K562 (cell line): ENCODE results near the gene IFT81. TPM values are rescaled to one million over a fixed set of nuclear protein-coding genes. Genes with fewer than 3 reads are reported as not detected.

Experiments
- ATAC-seq: fragments of 200-7000 bp; cut with Tn5 transposase; 3 replicates; pipeline ENCODE4 v1.9.1; 2020; ENCODE audit warnings: moderate library complexity
- Bru-seq: library from RNA; stranded (reverse); fragments of 400-500 nt; gene quantifications from one replicate; lab custom pipeline; 2021; lab: Mats Ljungman, UMichigan
- BruChase-seq, 2 experiments: library from RNA; stranded (reverse); fragments of 400-500 nt; gene quantifications; one replicate each; lab custom pipeline; 2021; lab: Mats Ljungman, UMichigan
- BruUV-seq: library from RNA; stranded (reverse); fragments of 400-500 nt; replicated peaks from 2 replicates; lab custom pipeline; 2021; lab: Mats Ljungman, UMichigan
- CTCF ChIA-PET: fragments of 300-600 bp; formaldehyde crosslinking; extraction: SDS; loops from one replicate; lab custom pipeline; 2021; ENCODE audit warnings: low intra/inter-chr PET ratio; lab: Yijun Ruan, JAX
- POLR2A ChIA-PET: fragments of 300-600, 350-650 bp; sonication (Branson Sonifier 250); formaldehyde crosslinking; extraction: SDS; loops from one replicate; lab custom pipeline; 2021; ENCODE audit warnings: antibody characterized with exemption, inconsistent platforms; lab: Yijun Ruan, JAX
- DNase-seq, 4 experiments: peaks; one replicate each; pipeline versions ENCODE4 v3.0.0 to v3.0.0-alpha.2; 2011 to 2018; ENCODE audit warnings: low spot score in 3 of 4, mixed read lengths in 3 of 4; ENCODE audit errors: extremely low read depth in 1 of 4
- FAIRE-seq: peaks from 2 replicates; lab custom pipeline; 2011; peaks lifted over from hg19 to GRCh38; lab: Jason Lieb, UNC
- H2AFZ ChIP-seq: 2 replicates; pipeline ENCODE4 v1.6.0; 2011; ENCODE audit warnings: low read depth, low read length, control low read depth, inconsistent platforms
- H3K27ac ChIP-seq: fragments of 200-600 bp; 3 replicates; pipeline ENCODE4 v1.8.0; 2011; ENCODE audit warnings: low read depth, mild to moderate bottlenecking, control low read depth, inconsistent platforms, low read length, moderate library complexity, mixed read lengths; ENCODE audit errors: extremely low read depth
- H3K27me3 ChIP-seq, 2 experiments: fragments of 300-600 bp in 1 of 2; 2 replicates in 1 of 2; 3 replicates in 1 of 2; pipeline versions ENCODE4 v1.6.0 to v1.8.0; 2011; ENCODE audit warnings: inconsistent platforms in 2 of 2, low read length in 2 of 2, mild to moderate bottlenecking in 1 of 2, mixed read lengths in 1 of 2, moderate library complexity in 1 of 2; ENCODE audit not compliant: control insufficient read depth in 2 of 2, insufficient read depth in 2 of 2
- H3K36me3 ChIP-seq: fragments of 300-600 bp; 3 replicates; pipeline ENCODE4 v1.8.0; 2011; ENCODE audit warnings: mild to moderate bottlenecking, low read length, inconsistent platforms; ENCODE audit not compliant: control insufficient read depth, insufficient read depth
- H3K4me1 ChIP-seq, 2 experiments: fragments of 200-600 bp in 1 of 2; replicated peaks in 1 of 2; 2 replicates in 1 of 2; 3 replicates in 1 of 2; pipeline versions ENCODE4 v1.5.1 to v1.8.0; 2011; ENCODE audit warnings: inconsistent platforms in 2 of 2, low read length in 2 of 2, mild to moderate bottlenecking in 1 of 2, mixed read lengths in 1 of 2, moderate library complexity in 1 of 2; ENCODE audit not compliant: control insufficient read depth in 2 of 2, insufficient read depth in 2 of 2
- H3K4me2 ChIP-seq: 2 replicates; pipeline ENCODE4 v1.6.1; 2011; ENCODE audit warnings: low read length, control low read depth, inconsistent platforms, mixed read lengths; ENCODE audit not compliant: insufficient read depth
- H3K4me3 ChIP-seq: fragments of 200-600 bp; sonication (generic), shearing (Covaris generic); 2 replicates; pipeline ENCODE4 v1.5.1; 2016; ENCODE audit warnings: control low read depth, inconsistent platforms
- H3K79me2 ChIP-seq: fragments of 200-600 bp; 3 replicates; pipeline ENCODE4 v1.8.0; 2011; ENCODE audit warnings: low read length, inconsistent platforms; ENCODE audit not compliant: control insufficient read depth, insufficient read depth
- H3K9ac ChIP-seq, 2 experiments: 2 replicates each; pipeline versions ENCODE4 v1.6.0 to v1.6.1; 2011; ENCODE audit warnings: low read depth in 2 of 2, low read length in 2 of 2, control low read depth in 1 of 2, inconsistent platforms in 1 of 2, mild to moderate bottlenecking in 1 of 2, mixed read lengths in 1 of 2; ENCODE audit not compliant: insufficient read depth in 1 of 2
- H3K9me1 ChIP-seq: one replicate; pipeline ENCODE4 v1.6.0; 2011; ENCODE audit warnings: inconsistent platforms, mild to moderate bottlenecking, low read length, moderate library complexity; ENCODE audit not compliant: control insufficient read depth, insufficient read depth
- H3K9me3 ChIP-seq: replicated peaks from 2 replicates; pipeline ENCODE4 v1.5.1; 2011; ENCODE audit warnings: low read depth, low read length, inconsistent platforms; ENCODE audit not compliant: control insufficient read depth, insufficient read depth
- H4K20me1 ChIP-seq: replicated peaks from 2 replicates; pipeline ENCODE4 v1.6.1; 2011; ENCODE audit warnings: low read length, inconsistent platforms, mixed read lengths; ENCODE audit not compliant: control insufficient read depth, insufficient read depth
- BRD4 ChIP-seq: fragments of 200-600 bp; sonication (generic); IDR thresholded peaks from 2 replicates; pipeline ENCODE4 v1.6.1; 2017; ENCODE audit warnings: inconsistent platforms
- CEBPG ChIP-seq, 3 experiments: fragments of 200-800 bp in 1 of 3; sonication (Bioruptor generic) in 1 of 3; sonication (generic) in 1 of 3; formaldehyde crosslinking in 1 of 3; IDR thresholded peaks in 2 of 3; conservative IDR thresholded peaks in 1 of 3; 2 replicates each; pipeline versions ENCODE4 v1.6.1 to v1.8.0; 2016 to 2022; ENCODE audit warnings: missing compliant biosample characterization in 2 of 3, missing genetic modification characterization in 2 of 3, mild to moderate bottlenecking in 1 of 3, missing genetic modification reagents in 1 of 3
- DPF2 ChIP-seq: fragments of 450-650 bp; IDR thresholded peaks from 2 replicates; pipeline ENCODE4 v1.6.1; 2016
- ETS1 ChIP-seq: conservative IDR thresholded peaks from 2 replicates; pipeline ENCODE4 v1.6.1; 2011; ENCODE audit warnings: low read depth, mild to moderate bottlenecking, low read length; ENCODE audit not compliant: control insufficient read depth
- KDM5B ChIP-seq: fragments of 200-600 bp; sonication (generic); IDR thresholded peaks from 2 replicates; pipeline ENCODE4 v1.6.1; 2012; ENCODE audit warnings: low read depth, mild to moderate bottlenecking, moderate library complexity, low read length, control low read depth, inconsistent platforms; ENCODE audit not compliant: insufficient replicate concordance
- POLR2A ChIP-seq: fragments of 450-650 bp; conservative IDR thresholded peaks from 2 replicates; pipeline ENCODE4 v1.6.1; 2016
- RCOR1 ChIP-seq, 2 experiments: IDR thresholded peaks; 2 replicates each; pipeline ENCODE4 v1.6.1; 2012; ENCODE audit warnings: low read depth in 2 of 2, low read length in 2 of 2, borderline replicate concordance in 1 of 2, improper control_type of control experiment in 1 of 2
- TARDBP ChIP-seq: fragments of 450-650 bp; IDR thresholded peaks from 2 replicates; pipeline ENCODE4 v1.6.1; 2016
- TBP ChIP-seq: optimal IDR thresholded peaks from 2 replicates; pipeline ENCODE3; 2011; ENCODE audit warnings: low read depth, low read length, improper control_type of control experiment
- WGBS: fragments of 100-300 bp; shearing (Covaris generic); methylation state at CpG from one replicate; pipeline ENCODE4 v1.1.6; 2016; ENCODE audit warnings: low coverage, mixed read lengths; ENCODE audit not compliant: insufficient coverage; ENCODE audit errors: missing lambda C conversion rate; 5-methylcytosine and 5-hydroxymethylcytosine counted together
- in situ Hi-C: fragments of 300-500 bp; cut with MboI; formaldehyde crosslinking; loops from 4 replicates; pipeline ENCODE4 v1.15.0; 2018; ENCODE audit warnings: inconsistent platforms, mixed read lengths
- intact Hi-C: fragments of 100-400 bp; cut with micrococcal nuclease; formaldehyde crosslinking; loops from 2 replicates; pipeline ENCODE4 v1.14.2; 2022
- long read RNA-seq, 3 experiments: library from polyadenylated mRNA in 2 of 3; library from RNA in 1 of 3; unstranded in 2 of 3; stranded (forward) in 1 of 3; transcript quantifications; one replicate each; pipeline ENCODE4 v2.0.0, GENCODE V29; 2019 to 2022
- polyA minus RNA-seq, 3 experiments: library from RNA; depleted of rRNA, polyadenylated mRNA; stranded (reverse); fragments of >200 nt; gene quantifications; 2 replicates each; pipeline ENCODE4 v1.2.3, GENCODE V29; 2011
- polyA plus RNA-seq, 8 experiments: library from polyadenylated mRNA; depleted of rRNA in 4 of 8; stranded (reverse) in 5 of 8; unstranded in 3 of 8; fragments of >200 nt; fragmentation: Nextera tagmentation in 2 of 8; fragmentation: Illumina TruSeq in 1 of 8; extraction: Ambion mirVana in 2 of 8; extraction: Trizol in 1 of 8; gene quantifications; 2 replicates each; pipeline versions ENCODE4 v1.2.1 to v1.2.3, GENCODE V29; 2011 to 2014; ENCODE audit warnings: inconsistent platforms in 1 of 8, missing spikeins in 1 of 8
- total RNA-seq, 7 experiments: library from RNA; depleted of rRNA in 6 of 7; stranded (reverse); fragments of >200 nt in 6 of 7; fragmentation: Illumina TruSeq in 2 of 7; extraction: Trizol in 2 of 7; gene quantifications; 2 replicates each; pipeline versions ENCODE4 v1.2.1 to v1.2.3, GENCODE V29; 2011 to 2021; ENCODE audit warnings: low replicate concordance in 1 of 7
- TF ChIP-seq, protein P1 (sequence below), 2 experiments: fragments of 450-650 bp in 1 of 2; sonication (generic) in 1 of 2; formaldehyde crosslinking; conservative IDR thresholded peaks; 2 replicates each; pipeline versions ENCODE4 v1.4.0 to v1.8.1; 2020 to 2022; ENCODE audit warnings: mild to moderate bottlenecking in 1 of 2, missing genetic modification reagents in 1 of 2

Gene IFT81
- total RNA-seq (2011; cell fraction: chromatin; rRNA removed; ENCODE audit: low replicate concordance) = 5.5 and 19.3 TPM in 2 replicates
- 2.5 and 4.1 TPM in 2 replicates for total RNA-seq (2011; cell fraction: nucleolus; rRNA removed)
- total RNA-seq (2011; cell fraction: nucleoplasm; rRNA removed) = 5.0 and 8.4 TPM in 2 replicates
- total RNA-seq (2014; rRNA removed) (6.1 and 7.6 TPM in 2 replicates), total RNA-seq (2014; rRNA removed; fragmentation: Illumina TruSeq; extraction: Trizol) (9.1 and 11.2 TPM in 2 replicates), total RNA-seq (2015; rRNA removed; fragmentation: Illumina TruSeq; extraction: Trizol) (8.7 and 8.9 TPM in 2 replicates), total RNA-seq (2021) (6.7 and 7.2 TPM in 2 replicates), polyA plus RNA-seq (2011; rRNA removed) (6.6 and 9.8 TPM in 2 replicates), polyA plus RNA-seq (2014; fragmentation: Illumina TruSeq; extraction: Trizol) (7.9 and 8.3 TPM in 2 replicates), polyA plus RNA-seq (2014; fragmentation: Nextera tagmentation; extraction: Ambion mirVana) (1 to 10 TPM; 2.8 to 5.0 TPM), polyA plus RNA-seq (2014; rRNA removed) (8.7 and 11.9 TPM in 2 replicates), polyA minus RNA-seq (2011; rRNA and poly(A)+ RNA removed) (5.4 and 7.1 TPM in 2 replicates), Bru-seq, nascent RNA (percentile 50 among the genes with signal in this experiment), BruChase-seq, experiment 1, labeled RNA remaining after a 2-hour chase (percentile 49 among the genes with signal in this experiment), BruChase-seq, experiment 2, labeled RNA remaining after a 6-hour chase (percentile 46 among the genes with signal in this experiment)
- 1.4 and 1.7 TPM in 2 replicates for polyA plus RNA-seq (2011; cell fraction: cytosol; rRNA removed)
- 5.2 and 7.1 TPM in 2 replicates for polyA plus RNA-seq (2011; cell fraction: nucleus; rRNA removed)
- 6.8 and 8.2 TPM in 2 replicates for polyA plus RNA-seq (2012)
- 3.0 and 4.2 TPM in 2 replicates for polyA minus RNA-seq (2011; cell fraction: cytosol; rRNA and poly(A)+ RNA removed)
- 3.6 and 7.2 TPM in 2 replicates for polyA minus RNA-seq (2011; cell fraction: nucleus; rRNA and poly(A)+ RNA removed)
- long read RNA-seq, experiment 1, transcript IFT81-201 (19 exons, 3,108 nt) = major isoform, 12 of 28 reads
- long read RNA-seq, experiment 1, transcript IFT81-209 (19 exons, 2,710 nt) = minor isoform, 7 of 28 reads
- long read RNA-seq, experiment 1, partial matches to known transcripts = 5 of 28 reads
- long read RNA-seq, experiment 1, other reads (novel, unspliced or antisense) = 4 of 28 reads
- long read RNA-seq, experiment 2, partial matches to known transcripts = 1 of 2 reads
- long read RNA-seq, experiment 2, other reads (novel, unspliced or antisense) = 0 of 2 reads
- long read RNA-seq, experiment 3, partial matches to known transcripts = 4 of 7 reads
- long read RNA-seq, experiment 3, other reads (novel, unspliced or antisense) = 1 of 7 reads

DNA sequence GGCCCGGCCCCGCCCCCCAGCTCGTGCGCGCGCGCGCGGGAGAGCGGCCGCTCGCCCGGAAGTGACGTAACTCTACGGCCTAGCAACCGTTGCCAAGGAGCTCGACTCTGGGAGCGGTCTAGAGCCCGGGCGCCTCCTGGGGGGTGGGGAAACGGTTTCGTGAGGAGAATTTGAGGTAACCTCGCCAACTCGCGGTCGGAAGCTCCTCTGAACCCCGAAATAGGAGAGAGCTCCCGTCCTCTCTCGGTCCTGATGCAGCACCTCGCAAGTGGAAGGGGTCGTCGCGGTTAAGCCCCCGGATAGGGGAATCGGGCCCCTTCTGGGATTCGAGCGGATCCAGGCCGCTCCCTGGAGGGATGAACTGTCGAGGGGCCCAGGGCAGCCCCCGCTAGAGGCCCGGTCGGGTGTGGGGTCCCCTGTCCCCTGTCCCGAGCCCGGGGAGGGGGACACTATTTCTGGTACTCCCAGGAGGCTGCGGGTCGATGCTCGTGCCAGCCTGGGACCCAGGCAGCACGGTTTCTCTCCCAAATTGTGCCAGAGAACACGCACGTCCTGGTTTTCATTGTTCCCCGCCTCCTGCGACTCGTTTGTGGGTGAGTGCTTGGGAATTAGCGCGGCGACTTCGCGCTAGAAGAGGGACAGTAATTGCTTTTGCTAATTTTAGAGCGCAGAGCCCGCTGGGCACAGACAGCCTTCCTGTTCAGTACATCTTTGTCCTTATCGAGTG, at the start of gene IFT81:
Gene IFT81 (plus strand): TSS at position 89 of the 727 bp plus-strand sequence. CDS start 3,024 bp downstream, outside the sequence.
- H3K79me2 ChIP-seq = peaks cover 3% of the 10 kb centered on the region; the same call in 2 of the 3 replicates
- ATAC-seq (peak; percentile 94), DNase-seq (peak; percentile 95 to 99 (median 98)), FAIRE-seq (peak; percentile 32)
- ChIA-PET POLR2A (interaction anchor here (0.6 to 1.2 kb wide), 5 partner anchors 10 to 157 kb away, joined by 3 to 4 read pairs (median 3); no protein-coding TSS in a partner anchor), CTCF (interaction anchor here (1.4 kb wide), 1 partner anchor 24 kb away, joined by 4 read pairs; no protein-coding TSS in a partner anchor)
- no peaks in the 10 kb centered on the region for H3K9me1 ChIP-seq
- no peaks in the 10 kb centered on the region; the same call in 2 of the 3 replicates for H3K36me3 ChIP-seq
- peak within 1 kb of the TSS; percentile 87 for H3K4me3 ChIP-seq
- peaks cover 6% of the 10 kb centered on the region in 2 experiments; a peak in 3 of 5 replicates for H3K4me1 ChIP-seq
- H3K9ac ChIP-seq = peak within 1 kb of the TSS; percentile 86 to 96
- no peaks in the 10 kb centered on the region for H3K27me3 ChIP-seq
- BruUV-seq = TSS peak; percentile 89
- peak within 1 kb of the TSS; percentile 93 for H3K4me2 ChIP-seq
- H2AFZ ChIP-seq = peak within 1 kb of the TSS; percentile 98
- WGBS = 3% methylated on average over 52 of the region's 61 CpGs
- in situ Hi-C loops (no loop called here), intact Hi-C loops (no loop called here)
- no peaks in the 10 kb centered on the region for H4K20me1 ChIP-seq
- no peaks in the 10 kb centered on the region for H3K9me3 ChIP-seq
- H3K27ac ChIP-seq = peak within 1 kb of the TSS; percentile 77
- TF ChIP-seq KDM5B = peak; percentile 65
- 0 out of 2 replicates have a peak, but pooled peaks have one; percentile 9 for TF ChIP-seq DPF2
- 0 out of 2 replicates have a peak, but pooled peaks have one; percentile 22 for TF ChIP-seq TARDBP
- no peak for TF ChIP-seq CEBPG (CRISPR knock-in tag; IDR thresholded peaks at IDR 0.05)
- peak in 1 of 2 experiments; percentile 81; a peak in 2 of 4 replicates for TF ChIP-seq CEBPG (tag; conservative IDR thresholded peaks at IDR 0.05 in 1 of 2, IDR thresholded peaks at IDR 0.05 in 1 of 2)
- TF ChIP-seq, protein P1, sequence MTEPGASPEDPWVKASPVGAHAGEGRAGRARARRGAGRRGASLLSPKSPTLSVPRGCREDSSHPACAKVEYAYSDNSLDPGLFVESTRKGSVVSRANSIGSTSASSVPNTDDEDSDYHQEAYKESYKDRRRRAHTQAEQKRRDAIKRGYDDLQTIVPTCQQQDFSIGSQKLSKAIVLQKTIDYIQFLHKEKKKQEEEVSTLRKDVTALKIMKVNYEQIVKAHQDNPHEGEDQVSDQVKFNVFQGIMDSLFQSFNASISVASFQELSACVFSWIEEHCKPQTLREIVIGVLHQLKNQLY (CRISPR knock-in tag; conservative IDR thresholded peaks at IDR 0.05) = 0 out of 4 replicates have a peak, but pooled peaks of 1 of the 2 experiments have one; percentile 35
- 0 out of 2 replicates have a peak, but pooled peaks have one; percentile 48 for TF ChIP-seq BRD4
- TF ChIP-seq POLR2A = peak; percentile 63; the same call in 1 of the 2 replicates
- peak; percentile 15 for TF ChIP-seq TBP
- TF ChIP-seq ETS1 = 0 out of 2 replicates have a peak, but pooled peaks have one; percentile 30
- 0 out of 4 replicates have a peak, but pooled peaks of 1 of the 2 experiments have one; percentile 20 for TF ChIP-seq RCOR1 (IDR thresholded peaks at IDR 0.05; ENCODE audit: borderline replicate concordance in 1 of 2, low read depth in 2 of 2, low read length in 2 of 2)
